GM12864 (cell line): ENCODE data around the gene ATP8B4.

Source experiments
- DNase-seq: peaks from one replicate; pipeline ENCODE4 v3.0.0-alpha.2; 2011; ENCODE audit warnings: low read depth
- H3K4me3 ChIP-seq: 2 replicates; pipeline ENCODE4 v1.5.1; 2011; ENCODE audit warnings: mild to moderate bottlenecking, low read depth, low read length, control low read depth
- TF ChIP-seq, protein P1 (sequence below): IDR thresholded peaks from 2 replicates; pipeline ENCODE4 v1.5.1; 2011; ENCODE audit warnings: low read depth, mild to moderate bottlenecking, moderate library complexity, low read length, control low read depth, inconsistent platforms; ENCODE audit errors: missing control alignments

Gene ATP8B4

DNA sequence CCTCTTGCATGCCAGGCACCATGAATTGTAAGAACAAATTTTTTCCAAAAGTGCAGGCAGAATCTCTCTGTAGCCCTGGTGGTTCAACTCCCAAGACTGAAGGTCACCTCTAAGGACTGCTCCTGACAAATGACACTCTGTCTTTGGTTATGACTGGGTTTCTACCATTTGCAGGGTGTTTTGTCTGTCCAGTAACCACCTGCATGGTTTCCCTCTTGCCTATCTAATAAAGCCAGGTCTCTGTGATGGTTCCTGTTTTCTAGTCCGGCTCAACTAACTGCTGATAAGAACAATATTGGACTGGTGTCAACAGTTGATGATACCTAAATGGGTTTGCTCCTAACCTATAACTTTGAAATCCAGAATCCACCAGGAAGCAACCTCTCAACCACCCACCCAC lies 43.7 kb downstream of the ATP8B4 start:
- DNase-seq = no peak
- TF ChIP-seq, protein P1, sequence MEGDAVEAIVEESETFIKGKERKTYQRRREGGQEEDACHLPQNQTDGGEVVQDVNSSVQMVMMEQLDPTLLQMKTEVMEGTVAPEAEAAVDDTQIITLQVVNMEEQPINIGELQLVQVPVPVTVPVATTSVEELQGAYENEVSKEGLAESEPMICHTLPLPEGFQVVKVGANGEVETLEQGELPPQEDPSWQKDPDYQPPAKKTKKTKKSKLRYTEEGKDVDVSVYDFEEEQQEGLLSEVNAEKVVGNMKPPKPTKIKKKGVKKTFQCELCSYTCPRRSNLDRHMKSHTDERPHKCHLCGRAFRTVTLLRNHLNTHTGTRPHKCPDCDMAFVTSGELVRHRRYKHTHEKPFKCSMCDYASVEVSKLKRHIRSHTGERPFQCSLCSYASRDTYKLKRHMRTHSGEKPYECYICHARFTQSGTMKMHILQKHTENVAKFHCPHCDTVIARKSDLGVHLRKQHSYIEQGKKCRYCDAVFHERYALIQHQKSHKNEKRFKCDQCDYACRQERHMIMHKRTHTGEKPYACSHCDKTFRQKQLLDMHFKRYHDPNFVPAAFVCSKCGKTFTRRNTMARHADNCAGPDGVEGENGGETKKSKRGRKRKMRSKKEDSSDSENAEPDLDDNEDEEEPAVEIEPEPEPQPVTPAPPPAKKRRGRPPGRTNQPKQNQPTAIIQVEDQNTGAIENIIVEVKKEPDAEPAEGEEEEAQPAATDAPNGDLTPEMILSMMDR = no peak
- no peak overlapping the region for H3K4me3 ChIP-seq

DNA sequence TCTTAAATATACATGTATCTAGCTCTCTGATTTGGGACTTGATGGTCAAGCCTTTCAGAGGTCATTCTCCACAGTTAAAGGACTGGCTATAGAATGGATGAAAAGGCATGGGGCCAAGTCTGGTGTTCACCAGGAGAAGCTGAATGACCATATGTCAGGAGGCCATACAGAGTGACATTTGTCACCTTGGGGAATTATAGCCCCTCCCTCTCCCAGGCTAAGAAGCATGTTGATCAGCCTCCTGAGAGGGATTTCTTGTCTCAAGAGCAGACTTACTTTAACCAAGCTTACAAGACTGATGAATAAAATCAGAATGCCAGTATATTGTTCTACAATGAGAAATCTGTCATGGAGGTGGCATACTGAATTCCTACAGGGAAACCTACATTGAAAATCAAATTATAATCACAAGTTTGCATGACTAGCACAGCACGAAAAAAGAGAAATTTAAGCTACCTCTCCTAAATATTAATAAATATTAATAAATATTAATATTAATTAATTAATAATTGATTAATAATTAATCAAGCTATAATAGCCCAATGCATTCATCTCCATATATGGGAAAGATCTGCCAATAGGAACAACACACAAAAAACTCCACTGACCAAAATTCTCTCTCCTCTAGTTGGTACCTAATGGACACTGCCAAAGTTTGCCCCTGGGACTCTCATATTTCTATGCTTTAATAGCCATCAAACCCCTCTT lies 47.3 kb downstream of the ATP8B4 start:
- no peak for DNase-seq
- H3K4me3 ChIP-seq = no peak overlapping the region
- TF ChIP-seq, protein P1 = no peak

DNA sequence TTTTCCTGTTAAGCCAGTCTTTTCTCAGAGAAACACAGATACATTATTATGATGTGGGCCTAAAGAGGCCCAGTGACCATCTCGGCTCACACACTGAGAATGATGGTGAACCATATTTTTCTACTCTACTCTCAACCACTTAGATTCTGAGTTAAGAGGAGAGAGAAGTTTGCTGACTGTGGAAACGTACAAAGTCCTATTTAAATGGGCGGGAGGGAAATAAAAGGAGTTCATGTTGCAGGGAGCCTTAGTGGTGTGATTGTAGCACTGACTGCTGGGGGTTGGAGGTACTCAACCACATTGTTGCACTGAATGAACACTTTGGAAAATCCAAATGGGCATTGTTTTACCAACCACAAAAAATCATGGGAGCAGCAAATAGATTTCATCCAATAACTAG lies 51.0 kb downstream of the ATP8B4 start:
- TF ChIP-seq, protein P1 = no peak
- no peak overlapping the region for H3K4me3 ChIP-seq
- DNase-seq = no peak

DNA sequence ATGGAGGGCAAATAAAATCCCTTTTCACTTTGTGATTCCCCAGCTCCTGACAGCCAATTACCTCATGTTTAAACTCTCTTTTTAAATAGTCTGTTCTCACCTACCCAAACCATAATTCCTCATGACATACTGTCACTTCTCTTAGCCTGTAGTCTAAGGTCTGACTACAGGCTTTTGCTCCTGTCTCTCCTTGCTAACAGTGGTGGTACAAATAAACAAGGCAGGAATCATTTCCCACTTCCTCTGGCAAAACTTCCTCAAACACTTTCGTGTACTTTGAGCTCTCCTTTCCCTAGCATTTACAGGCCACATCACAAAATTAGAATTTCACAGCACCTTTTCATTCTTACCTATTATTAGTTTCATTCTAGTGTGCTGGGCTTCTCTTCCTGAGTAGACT lies 51.8 kb downstream of the ATP8B4 start:
- no peak overlapping the region for H3K4me3 ChIP-seq
- DNase-seq = no peak
- TF ChIP-seq, protein P1 = no peak

DNA sequence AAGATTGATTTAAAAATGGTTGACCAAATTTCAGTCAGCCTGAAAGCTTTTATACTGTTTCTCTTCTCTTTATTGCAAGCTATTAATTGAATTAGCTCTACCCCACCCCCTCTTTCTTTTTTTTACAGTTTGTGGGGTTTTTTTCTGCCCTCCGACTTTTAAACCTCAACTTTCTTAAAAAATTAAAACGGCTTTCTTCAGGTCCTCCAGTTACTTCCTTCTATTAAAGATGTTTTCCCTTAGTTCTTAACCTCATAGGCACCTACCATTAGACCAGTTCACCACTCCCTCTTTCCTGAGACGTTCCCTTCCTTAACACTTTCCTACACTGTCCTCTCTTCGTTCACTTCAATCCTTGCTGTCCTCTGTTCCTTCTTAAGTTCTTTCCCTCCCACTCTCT lies 52.4 kb downstream of the ATP8B4 start:
- H3K4me3 ChIP-seq = no peak overlapping the region
- TF ChIP-seq, protein P1 = no peak
- DNase-seq = no peak

DNA sequence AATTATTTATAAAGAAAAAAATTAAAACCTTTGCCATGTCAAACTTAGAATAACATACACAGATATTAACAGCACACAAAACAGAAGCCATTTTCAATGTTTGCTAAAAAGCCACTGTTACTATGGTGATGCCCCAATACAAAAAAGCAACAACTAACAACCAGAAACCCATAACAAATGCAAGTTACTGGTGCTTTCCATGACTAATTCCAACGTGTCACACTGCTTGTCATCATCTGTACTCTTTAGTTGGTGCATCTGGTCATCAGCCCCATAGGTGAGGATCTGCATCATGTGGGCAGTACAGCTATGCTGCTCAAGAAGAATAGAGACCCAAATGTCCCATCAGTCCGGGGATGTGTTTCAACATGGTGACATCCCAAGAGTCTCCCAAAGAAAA lies 52.8 kb downstream of the ATP8B4 start:
- H3K4me3 ChIP-seq = no peak overlapping the region
- no peak for DNase-seq
- TF ChIP-seq, protein P1 = no peak

DNA sequence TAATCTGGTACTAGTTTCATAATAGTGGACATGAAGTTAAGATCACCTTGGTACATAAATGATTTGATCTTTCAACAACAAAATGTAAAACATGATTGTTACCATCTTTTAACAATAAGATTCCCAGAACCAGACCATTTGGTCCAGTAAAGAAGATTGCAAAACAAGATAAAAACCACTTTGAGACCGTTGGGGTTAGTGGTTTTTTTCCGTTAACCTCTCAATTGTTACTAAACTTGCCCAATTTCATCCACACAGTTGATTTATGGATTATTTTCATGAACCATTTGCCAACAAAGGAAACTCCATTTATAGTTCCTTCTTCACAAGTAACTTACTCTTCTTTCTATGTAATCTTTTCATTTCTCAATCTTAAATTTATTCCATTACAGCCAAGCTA lies 53.8 kb downstream of the ATP8B4 start:
- no peak overlapping the region for H3K4me3 ChIP-seq
- TF ChIP-seq, protein P1 = no peak
- DNase-seq = no peak
